Peyer's patch (tissue), 4 donors: ENCODE data around the gene TMEM45A. TPM values are rescaled to one million over a fixed set of nuclear protein-coding genes. Genes with fewer than 3 reads are reported as not detected.
"Not testable (repeated sequence)": the region's sequence is repeated elsewhere in the genome, so short reads cannot be mapped to it uniquely, and the experiment has no call there.

Source experiments
- DNase-seq, 3 donors: peaks; one replicate each; pipeline ENCODE4 v3.0.0-alpha.2; 2017 to 2019
- H3K27ac ChIP-seq, 4 donors: fragments of 200-600 bp; sonication (generic); one replicate each; pipeline ENCODE4 v1.5.1; 2016 to 2019
- H3K27me3 ChIP-seq, 2 donors: fragments of 200-600 bp; sonication (generic); one replicate each; pipeline ENCODE4 v1.5.1; 2019
- H3K36me3 ChIP-seq, 3 donors: fragments of 200-600 bp; sonication (generic); one replicate each; pipeline ENCODE4 v1.5.1; 2016 to 2019
- H3K4me1 ChIP-seq, 4 donors: fragments of 200-600 bp; sonication (generic); one replicate each; pipeline ENCODE4 v1.5.1; 2016 to 2019
- H3K4me3 ChIP-seq, 4 donors: fragments of 200-600 bp; sonication (generic); 1 replicate in 3 of 4; 2 replicates in 1 of 4; pipeline ENCODE4 v1.5.1; 2016 to 2019; ENCODE audit warnings: mild to moderate bottlenecking in 1 of 4
- H3K9me3 ChIP-seq, 4 donors: fragments of 200-600 bp; sonication (generic); one replicate each; pipeline ENCODE4 v1.5.1; 2016 to 2019; ENCODE audit warnings: mild to moderate bottlenecking in 1 of 4
- POLR2A ChIP-seq, 2 donors: fragments of 450-650 bp; IDR thresholded peaks; one replicate each; pipeline ENCODE4 v1.5.1; 2017; ENCODE audit warnings: antibody characterized with exemption in 2 of 2, mild to moderate bottlenecking in 2 of 2, moderate library complexity in 2 of 2
- total RNA-seq, 4 donors: library from RNA; depleted of rRNA; stranded (reverse); fragments of >200 nt; gene quantifications; one replicate each; pipeline ENCODE4 v1.1.0, GENCODE V29; 2016
- TF ChIP-seq, protein P1 (sequence below), 6 experiments: fragments of 450-650 bp in 4 of 6; fragments of 200-600 bp in 2 of 6; sonication (generic) in 1 of 6; IDR thresholded peaks; one replicate each; pipeline ENCODE4 v1.5.1; 2017 to 2019; ENCODE audit warnings: antibody characterized with exemption in 6 of 6, mild to moderate bottlenecking in 3 of 6, moderate library complexity in 1 of 6

The TMEM45A gene
- total RNA-seq, 4 donors from 2014 or later: 0.66 to 5.3 (median 4.7) TPM; not detected in 1

- no peak for DNase-seq
- H3K4me1 ChIP-seq: no peaks in the 10 kb centered on the region
- no peaks in the 10 kb centered on the region for H3K27me3 ChIP-seq
- H3K36me3 ChIP-seq: no peaks in the 10 kb centered on the region
- H3K27ac ChIP-seq: no peak overlapping the region
- H3K4me3 ChIP-seq: no peak overlapping the region
- TF ChIP-seq, protein P1, sequence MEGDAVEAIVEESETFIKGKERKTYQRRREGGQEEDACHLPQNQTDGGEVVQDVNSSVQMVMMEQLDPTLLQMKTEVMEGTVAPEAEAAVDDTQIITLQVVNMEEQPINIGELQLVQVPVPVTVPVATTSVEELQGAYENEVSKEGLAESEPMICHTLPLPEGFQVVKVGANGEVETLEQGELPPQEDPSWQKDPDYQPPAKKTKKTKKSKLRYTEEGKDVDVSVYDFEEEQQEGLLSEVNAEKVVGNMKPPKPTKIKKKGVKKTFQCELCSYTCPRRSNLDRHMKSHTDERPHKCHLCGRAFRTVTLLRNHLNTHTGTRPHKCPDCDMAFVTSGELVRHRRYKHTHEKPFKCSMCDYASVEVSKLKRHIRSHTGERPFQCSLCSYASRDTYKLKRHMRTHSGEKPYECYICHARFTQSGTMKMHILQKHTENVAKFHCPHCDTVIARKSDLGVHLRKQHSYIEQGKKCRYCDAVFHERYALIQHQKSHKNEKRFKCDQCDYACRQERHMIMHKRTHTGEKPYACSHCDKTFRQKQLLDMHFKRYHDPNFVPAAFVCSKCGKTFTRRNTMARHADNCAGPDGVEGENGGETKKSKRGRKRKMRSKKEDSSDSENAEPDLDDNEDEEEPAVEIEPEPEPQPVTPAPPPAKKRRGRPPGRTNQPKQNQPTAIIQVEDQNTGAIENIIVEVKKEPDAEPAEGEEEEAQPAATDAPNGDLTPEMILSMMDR (IDR thresholded peaks at IDR 0.05): no peak
- H3K9me3 ChIP-seq: no peaks in the 10 kb centered on the region
These were observed 43.7 kb downstream of the TMEM45A start for GRCh38 chr3:100536093-100536492.

- H3K27ac ChIP-seq: no peak overlapping the region
- TF ChIP-seq POLR2A (IDR thresholded peaks at IDR 0.05): no peak
- TF ChIP-seq, protein P1 (IDR thresholded peaks at IDR 0.05): no peak
- H3K4me3 ChIP-seq: no peak overlapping the region
- no peaks in the 10 kb centered on the region for H3K27me3 ChIP-seq
- no peaks in the 10 kb centered on the region for H3K4me1 ChIP-seq
- no peaks in the 10 kb centered on the region for H3K36me3 ChIP-seq
- DNase-seq: no peak
- H3K9me3 ChIP-seq: no peaks in the 10 kb centered on the region
These were observed 45.4 kb downstream of the TMEM45A start for GRCh38 chr3:100537646-100538338.

GRCh38 chr3:100538339-100538706 is 45.9 kb downstream of the TMEM45A start:
- Histone ChIP-seq H3K27me3 (no peaks in the 10 kb centered on the region), H3K4me1 (no peaks in the 10 kb centered on the region), H3K36me3 (no peaks in the 10 kb centered on the region), H3K9me3 (no peaks in the 10 kb centered on the region), H3K4me3 (no peak overlapping the region), H3K27ac (no peak overlapping the region)
- no peak for DNase-seq
- TF ChIP-seq, protein P1 (IDR thresholded peaks at IDR 0.05): no peak

DNA sequence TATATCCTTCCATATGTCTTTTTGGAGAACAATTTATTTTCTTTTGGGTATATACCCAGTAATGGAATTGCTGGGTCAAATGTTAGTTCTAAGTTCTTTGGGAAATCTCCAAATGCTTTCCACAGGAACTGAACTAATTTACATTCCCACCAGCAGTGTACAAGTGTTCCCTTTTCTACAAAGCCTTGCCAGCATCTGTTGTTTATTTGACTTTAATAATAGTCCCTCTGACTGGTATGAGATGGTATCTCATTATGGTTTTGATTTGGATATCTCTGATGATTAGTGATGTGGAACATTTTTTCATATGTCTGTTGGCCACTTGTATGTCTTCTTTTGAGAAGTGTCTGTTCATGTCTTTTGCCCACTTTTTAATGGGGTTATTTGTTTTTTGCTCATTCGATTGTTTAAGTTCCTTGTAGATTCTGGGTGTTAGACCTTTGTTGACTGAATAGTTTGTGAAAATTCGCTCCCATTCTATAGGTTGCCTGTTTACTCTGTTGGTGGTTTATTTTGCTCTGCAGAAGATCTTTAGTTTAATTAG is 48.4 kb downstream of the TMEM45A start:
- no peak overlapping the region for H3K4me3 ChIP-seq
- H3K4me1 ChIP-seq: peaks cover 0 to under 1% (median 0%) of the 10 kb centered on the region in 4 donors
- TF ChIP-seq, protein P1 (IDR thresholded peaks at IDR 0.05): no peak
- TF ChIP-seq POLR2A (IDR thresholded peaks at IDR 0.05): no peak
- H3K27ac ChIP-seq: no peak overlapping the region
- no peaks in the 10 kb centered on the region for H3K27me3 ChIP-seq
- no peaks in the 10 kb centered on the region for H3K36me3 ChIP-seq
- DNase-seq: no peak
- no peaks in the 10 kb centered on the region for H3K9me3 ChIP-seq

- not testable (repeated sequence) for H3K4me3 ChIP-seq, DNase-seq, H3K27ac ChIP-seq
These were observed 49.0 kb downstream of the TMEM45A start for GRCh38 chr3:100541428-100541827.

DNA sequence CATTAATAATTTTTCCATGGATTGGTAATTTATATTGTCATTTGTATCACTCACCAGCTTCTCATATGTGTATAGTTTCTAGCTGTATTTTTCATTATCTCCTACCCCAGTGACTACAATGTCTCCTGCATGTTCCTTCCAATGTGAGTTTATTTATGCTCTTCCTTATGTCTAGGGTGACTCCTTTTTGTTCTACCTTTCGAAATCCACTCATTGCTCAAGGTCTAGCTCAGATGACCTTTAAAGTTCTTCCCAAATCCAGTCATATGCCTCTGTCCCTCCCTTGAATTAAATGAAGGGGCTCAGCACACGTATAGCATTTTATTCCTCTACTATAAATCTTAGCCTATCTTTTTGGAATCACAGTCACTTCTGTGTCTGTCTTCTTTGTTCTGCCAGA is 53.0 kb downstream of the TMEM45A start:
- Histone ChIP-seq H3K9me3 (no peaks in the 10 kb centered on the region), H3K27me3 (no peaks in the 10 kb centered on the region), H3K27ac (no peak overlapping the region), H3K4me1 (peaks cover 0 to 3% (median 0%) of the 10 kb centered on the region in 4 donors), H3K36me3 (no peaks in the 10 kb centered on the region), H3K4me3 (no peak overlapping the region)
- TF ChIP-seq, protein P1 (IDR thresholded peaks at IDR 0.05): no peak
- no peak for TF ChIP-seq POLR2A (IDR thresholded peaks at IDR 0.05)
- no peak for DNase-seq

More at GRCh38 chr3:100541428-100541827, 49.0 kb downstream of the TMEM45A start:
- not testable (repeated sequence) for H3K27me3 ChIP-seq, H3K36me3 ChIP-seq, H3K4me1 ChIP-seq, H3K9me3 ChIP-seq
